Right lobe of liver (tissue), 6 donors: ENCODE measurements around the gene MYLK4. TPM values are rescaled to one million over a fixed set of nuclear protein-coding genes. Genes with fewer than 3 reads are reported as not detected.

Experiments
- ATAC-seq, 4 donors: fragments of 200-7000 bp; cut with Tn5 transposase; one replicate each; pipeline ENCODE4 v1.9.1; 2020; ENCODE audit warnings: mild to moderate bottlenecking in 4 of 4, moderate library complexity in 4 of 4
- DNase-seq, 3 donors: peaks; one replicate each; pipeline ENCODE4 v3.0.0-alpha.2; 2020
- H3K27ac ChIP-seq, 3 donors: fragments of 200-600 bp; one replicate each; pipeline ENCODE4 v1.8.0; 2022
- H3K27me3 ChIP-seq, 2 donors: fragments of 200-600 bp; one replicate each; pipeline ENCODE4 v1.8.0; 2022
- H3K36me3 ChIP-seq, 4 donors: fragments of 200-600 bp; sonication (generic) in 1 of 4; one replicate each; pipeline versions ENCODE4 v1.5.1 to v1.8.0; 2017 to 2022; ENCODE audit warnings: control low read depth in 1 of 4
- H3K4me1 ChIP-seq, 4 donors: fragments of 200-600 bp; sonication (generic) in 1 of 4; one replicate each; pipeline versions ENCODE4 v1.5.1 to v1.8.0; 2017 to 2022; ENCODE audit warnings: control low read depth in 1 of 4
- H3K4me3 ChIP-seq, 3 donors: fragments of 200-600 bp; one replicate each; pipeline ENCODE4 v1.8.0; 2022
- H3K9me3 ChIP-seq, 4 donors: fragments of 200-600 bp; sonication (generic) in 1 of 4; one replicate each; pipeline versions ENCODE4 v1.5.1 to v1.8.0; 2017 to 2022; ENCODE audit warnings: control low read depth in 1 of 4
- CTCF ChIP-seq, 4 donors: fragments of 200-600 bp in 3 of 4; fragments of 450-650 bp in 1 of 4; IDR thresholded peaks; one replicate each; pipeline versions ENCODE4 v1.5.1 to v1.8.0; 2016 to 2022; ENCODE audit warnings: antibody characterized with exemption in 4 of 4, mild to moderate bottlenecking in 2 of 4
- POLR2A ChIP-seq: fragments of 450-650 bp; IDR thresholded peaks from one replicate; pipeline ENCODE4 v1.6.1; 2017; ENCODE audit warnings: antibody characterized with exemption, mild to moderate bottlenecking
- WGBS: methylation state at CpG from one replicate; pipeline ENCODE4 v1.1.6; 2018; ENCODE audit warnings: low coverage, low lambda C conversion rate; ENCODE audit not compliant: insufficient coverage; ENCODE audit errors: missing lambda C conversion rate; 5-methylcytosine and 5-hydroxymethylcytosine counted together
- intact Hi-C, 2 donors: fragments of 100-400 bp; cut with DNase I; formaldehyde crosslinking; loops; one replicate each; pipeline versions ENCODE4 v1.11.2 to v1.14.1; 2022
- total RNA-seq, 6 experiments: library from RNA; depleted of rRNA in 2 of 6; stranded (reverse); fragments of >200 nt in 2 of 6; fragmentation: NEBNext Ultra II Directional in 3 of 6; extraction: Animal tissue kit (Norgen Biotek cat#: 25700) in 3 of 6; gene quantifications; one replicate each; pipeline versions ENCODE4 v1.1.0 to v1.2.4, GENCODE V29; 2016 to 2023
- donor health status: DM: no; HTN: yes; CAD: no.
- donor health status: DM: no; HTN: no; CAD: no.
- donor health status: DM: no; HTN: no; CAD: no.
- donor health status: DM: no; HTN: yes; CAD: no.
- donor health status: DM: no; HTN: yes; CAD: no.

The MYLK4 gene
- total RNA-seq, 6 experiments from 2014 or later, result 0.22 to 0.46 (median 0.27) TPM; not detected in 1

- 80% methylated on average over 5 of the region's 5 CpGs for WGBS
- Histone ChIP-seq H3K36me3 (no peaks in the 10 kb centered on the region), H3K9me3 (no peaks in the 10 kb centered on the region), H3K4me3 (no peak overlapping the region), H3K4me1 (no peaks in the 10 kb centered on the region), H3K27ac (no peak overlapping the region), H3K27me3 (no peaks in the 10 kb centered on the region)
- no peak for ATAC-seq
- intact Hi-C loops, result no loop called here
- TF ChIP-seq POLR2A, result no peak
- DNase-seq, result no peak
These were observed 42.3 kb downstream of the MYLK4 start for GRCh38 chr6:2708456-2708855.

GRCh38 chr6:2706558-2706957 is 44.2 kb downstream of the MYLK4 start:
- Histone ChIP-seq H3K36me3 (no peaks in the 10 kb centered on the region), H3K4me1 (no peaks in the 10 kb centered on the region), H3K9me3 (no peaks in the 10 kb centered on the region), H3K27ac (no peak overlapping the region), H3K4me3 (no peak overlapping the region), H3K27me3 (no peaks in the 10 kb centered on the region)
- 73% methylated on average over 5 of the region's 7 CpGs for WGBS
- intact Hi-C loops, result no loop called here
- no peak for TF ChIP-seq POLR2A
- no peak for TF ChIP-seq CTCF (IDR thresholded peaks at IDR 0.05)
- DNase-seq, result no peak
- no peak for ATAC-seq

- intact Hi-C loops, result no loop called here
- WGBS, result 64% methylated on average over 2 of the region's 2 CpGs
- H3K4me1 ChIP-seq, result no peaks in the 10 kb centered on the region
- no peaks in the 10 kb centered on the region for H3K9me3 ChIP-seq
- no peak overlapping the region for H3K4me3 ChIP-seq
- ATAC-seq (no peak), DNase-seq (no peak)
- no peaks in the 10 kb centered on the region for H3K27me3 ChIP-seq
- no peak for TF ChIP-seq POLR2A
- TF ChIP-seq CTCF (IDR thresholded peaks at IDR 0.05), result no peak
- H3K36me3 ChIP-seq, result no peaks in the 10 kb centered on the region
- no peak overlapping the region for H3K27ac ChIP-seq
These were observed 45.5 kb downstream of the MYLK4 start for GRCh38 chr6:2705256-2705655.

GRCh38 chr6:2697291-2697690 is 53.4 kb downstream of the MYLK4 start:
- no peak for DNase-seq
- Histone ChIP-seq H3K4me1 (no peaks in the 10 kb centered on the region), H3K27ac (no peak overlapping the region), H3K4me3 (no peak overlapping the region), H3K9me3 (no peaks in the 10 kb centered on the region), H3K27me3 (no peaks in the 10 kb centered on the region), H3K36me3 (no peaks in the 10 kb centered on the region)
- 89% methylated on average over 13 of the region's 13 CpGs for WGBS
- no peak for TF ChIP-seq CTCF (IDR thresholded peaks at IDR 0.05)
- no peak for TF ChIP-seq POLR2A
- no peak for ATAC-seq
- intact Hi-C loops, result no loop called here

- no peaks in the 10 kb centered on the region for H3K9me3 ChIP-seq
These were observed 55.1 kb downstream of the MYLK4 start for GRCh38 chr6:2695454-2696095.

More at GRCh38 chr6:2695454-2696095, 55.1 kb downstream of the MYLK4 start:
- Histone ChIP-seq H3K4me1 (no peaks in the 10 kb centered on the region), H3K27me3 (no peaks in the 10 kb centered on the region), H3K4me3 (no peak overlapping the region), H3K36me3 (no peaks in the 10 kb centered on the region), H3K27ac (no peak overlapping the region)
- WGBS, result 35% methylated on average over 5 of the region's 5 CpGs
- ATAC-seq (peak; percentile 55 to 78 (median 70)), DNase-seq (no peak)
- intact Hi-C loops, result no loop called here
- TF ChIP-seq CTCF (IDR thresholded peaks at IDR 0.05), result peak; percentile 15 to 58 (median 49)
- TF ChIP-seq POLR2A, result no peak
